ENCODE data around the gene RASGEF1B.

- no peak for TF ChIP-seq EZH2phosphoT487 (IDR thresholded peaks at IDR 0.05; ENCODE audit: low read depth, severe bottlenecking, unreplicated experiment)
- TF ChIP-seq CTCF (IDR thresholded peaks at IDR 0.05; ENCODE audit: poor library complexity), result no peak
- no peak for TF ChIP-seq EZH2 (IDR thresholded peaks at IDR 0.05; ENCODE audit: borderline replicate concordance)
Observed at GRCh38 chr4:81409836-81410235, 61.9 kb downstream of the RASGEF1B start.
